GM21515 (cell line): ENCODE results near the gene FCER1G.
"Not testable (repeated sequence)": the region's sequence is repeated elsewhere in the genome, so short reads cannot be mapped to it uniquely, and the experiment has no call there.

Experiments
- ATAC-seq: cut with Tn5 transposase; IDR thresholded peaks from one replicate; pipeline ENCODE4 v1.9.1; 2021; ENCODE audit not compliant: unreplicated experiment

FCER1G gene

DNA sequence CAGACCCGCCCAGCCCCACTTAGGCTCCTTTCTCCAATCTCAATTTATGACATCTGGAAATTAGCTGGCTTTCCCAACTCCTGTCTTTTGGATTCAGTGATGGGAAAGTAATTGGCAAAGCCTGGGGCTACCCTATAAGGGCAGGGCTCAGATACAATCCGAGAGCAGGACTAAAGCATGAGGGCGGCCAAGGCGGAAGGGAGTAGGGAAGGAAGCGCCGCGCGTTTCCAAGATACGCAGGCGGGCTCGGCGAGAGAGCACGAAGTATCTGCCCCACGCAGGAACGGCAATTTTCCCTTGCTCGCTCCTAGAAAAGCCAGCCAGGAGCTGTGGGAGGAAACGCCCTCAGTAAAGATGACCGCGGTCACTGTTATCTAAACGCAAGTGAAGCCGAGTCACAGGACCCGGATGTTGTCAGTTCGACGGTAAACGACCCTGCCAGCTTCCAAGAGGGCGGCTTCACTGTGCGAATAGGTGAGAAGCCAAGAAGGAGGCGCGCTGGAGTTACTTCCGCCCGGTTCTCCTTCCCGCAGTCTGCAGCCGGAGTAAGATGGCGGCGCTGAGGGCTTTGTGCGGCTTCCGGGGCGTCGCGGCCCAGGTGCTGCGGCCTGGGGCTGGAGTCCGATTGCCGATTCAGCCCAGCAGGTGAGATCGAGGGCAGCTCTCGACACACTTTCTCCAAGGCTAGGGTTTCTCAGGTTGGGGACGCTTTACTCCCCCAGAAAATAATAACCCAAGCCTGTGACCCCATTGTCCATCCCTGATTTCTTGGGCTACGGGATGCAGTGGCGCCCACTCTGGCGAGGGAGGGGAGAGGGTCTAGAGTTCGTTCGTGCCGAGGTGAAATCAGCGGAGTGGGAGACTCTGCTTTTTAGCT is 13.0 kb upstream of the FCER1G start, which contains the start of gene NDUFS2:
TSS of gene NDUFS2 (plus strand) at position 532 of the 877 bp plus-strand sequence. CDS start at position 551, 19 bp downstream.
- ATAC-seq = peak; percentile 95

GRCh38 chr1:161206411-161207140 is 8.5 kb upstream of the FCER1G start:
- ATAC-seq = no peak

- no peak for ATAC-seq
Observed at GRCh38 chr1:161207173-161207572, 7.9 kb upstream of the FCER1G start.

DNA sequence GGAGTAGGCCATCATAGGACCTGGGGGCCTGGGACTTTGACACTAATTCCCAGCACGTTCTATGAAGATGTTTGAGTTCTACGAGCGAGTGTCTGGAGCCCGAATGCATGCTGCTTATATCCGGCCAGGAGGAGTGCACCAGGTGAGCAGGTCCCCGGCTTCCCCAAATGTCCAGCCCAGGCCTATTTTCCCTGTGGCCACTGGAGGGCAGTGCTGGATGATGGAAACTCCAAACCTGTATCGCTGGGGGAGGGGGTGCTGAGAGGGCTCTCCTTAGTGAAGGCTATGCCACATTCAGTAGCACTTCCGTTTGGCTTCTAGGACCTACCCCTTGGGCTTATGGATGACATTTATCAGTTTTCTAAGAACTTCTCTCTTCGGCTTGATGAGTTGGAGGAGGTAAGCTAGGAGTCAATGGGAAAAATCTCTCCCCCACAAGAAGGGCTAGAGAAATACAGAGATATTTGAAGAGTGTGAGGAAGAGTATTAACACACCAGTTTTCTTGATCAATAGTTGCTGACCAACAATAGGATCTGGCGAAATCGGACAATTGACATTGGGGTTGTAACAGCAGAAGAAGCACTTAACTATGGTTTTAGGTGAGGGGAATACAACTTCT is 5.2 kb upstream of the FCER1G start:
- no peak for ATAC-seq

GRCh38 chr1:161214369-161214768 is 726 bp upstream of the FCER1G start:
- no peak for ATAC-seq

GRCh38 chr1:161216945-161217712 is 2.0 kb downstream of the FCER1G start:
- ATAC-seq = peak; percentile 69

DNA sequence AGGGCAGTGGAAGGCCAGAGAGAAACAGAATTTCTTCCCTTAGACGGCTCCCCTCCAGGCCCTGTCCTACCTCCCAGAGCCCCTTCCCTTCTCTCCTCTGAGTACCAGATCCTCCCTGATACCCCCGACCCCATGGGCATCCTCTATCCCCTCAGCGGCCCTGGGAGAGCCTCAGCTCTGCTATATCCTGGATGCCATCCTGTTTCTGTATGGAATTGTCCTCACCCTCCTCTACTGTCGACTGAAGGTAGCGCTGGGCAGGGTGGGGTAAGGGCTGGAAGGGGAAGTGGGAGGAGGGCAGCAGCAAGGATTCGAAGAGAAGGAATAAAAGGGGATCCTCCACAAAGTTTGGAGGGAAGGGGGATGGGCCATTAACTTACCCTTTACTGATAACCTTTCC is 2.7 kb downstream of the FCER1G start:
- no peak for ATAC-seq

- ATAC-seq = no peak
Observed at GRCh38 chr1:161218301-161219077, 3.4 kb downstream of the FCER1G start.

- ATAC-seq = no peak
Observed at GRCh38 chr1:161219078-161219892, 4.2 kb downstream of the FCER1G start.

DNA sequence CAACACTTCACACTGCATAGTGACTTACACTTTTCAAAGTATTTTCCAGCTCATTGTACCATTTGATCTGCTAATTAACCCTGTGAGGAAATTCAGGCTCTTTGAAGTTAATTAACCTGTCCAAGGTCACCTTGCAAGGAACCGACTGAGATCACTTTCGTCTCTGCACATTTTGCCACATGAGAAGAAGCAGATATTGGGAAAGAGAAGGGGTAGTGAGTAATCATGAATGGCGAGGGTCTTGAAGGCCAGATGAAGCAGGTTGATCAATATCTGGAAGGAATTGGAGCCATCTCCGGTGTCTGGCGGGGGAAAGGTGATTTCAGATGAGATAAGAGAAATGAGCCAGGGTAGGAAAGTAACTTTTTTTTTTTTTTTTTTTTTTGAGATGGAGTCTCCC is 4.9 kb downstream of the FCER1G start:
- ATAC-seq = no peak

GRCh38 chr1:161222175-161223019 is 7.3 kb downstream of the FCER1G start:
- no peak for ATAC-seq

DNA sequence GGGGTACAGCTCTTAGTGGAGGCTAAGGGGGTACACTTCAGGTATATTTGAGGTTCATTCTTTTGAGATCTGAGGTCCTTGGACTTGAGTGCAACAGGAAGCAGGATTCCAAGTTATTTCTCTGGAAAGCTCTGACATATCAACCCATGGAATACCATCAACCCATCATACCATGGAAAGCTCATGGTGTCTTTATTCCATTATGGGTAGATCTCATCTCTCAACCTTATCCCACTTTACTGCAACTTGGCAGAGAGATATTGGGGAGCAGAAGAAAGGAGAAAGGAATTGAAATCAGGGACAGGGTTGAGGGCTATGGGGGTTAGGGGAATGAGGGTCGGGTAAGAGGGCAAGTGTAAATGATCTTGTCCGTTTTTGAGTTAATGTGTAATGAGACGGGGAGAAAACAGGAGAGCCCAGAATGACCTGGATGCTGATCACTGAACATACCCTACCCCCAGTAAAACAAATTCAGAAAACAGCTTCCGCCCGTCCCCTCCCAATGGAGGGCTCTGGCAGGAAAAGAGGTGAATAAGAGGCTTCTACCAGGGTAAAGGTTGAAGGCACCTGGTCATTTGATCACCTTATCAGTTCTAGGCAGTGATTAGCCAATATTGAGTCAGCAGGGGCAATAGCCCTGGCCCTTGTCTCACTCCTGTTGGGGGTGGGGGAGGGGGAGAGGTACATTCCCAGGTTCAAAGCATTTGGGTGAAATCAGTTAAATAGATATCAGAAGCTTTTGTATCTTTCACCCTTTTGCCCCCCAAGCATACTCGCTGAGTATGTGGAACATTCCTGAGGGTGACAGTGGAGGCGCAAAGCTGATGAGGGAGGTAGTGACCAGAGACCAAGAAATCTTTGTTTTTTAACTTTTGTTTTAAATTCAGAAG is 9.0 kb downstream of the FCER1G start:
- no peak for ATAC-seq

DNA sequence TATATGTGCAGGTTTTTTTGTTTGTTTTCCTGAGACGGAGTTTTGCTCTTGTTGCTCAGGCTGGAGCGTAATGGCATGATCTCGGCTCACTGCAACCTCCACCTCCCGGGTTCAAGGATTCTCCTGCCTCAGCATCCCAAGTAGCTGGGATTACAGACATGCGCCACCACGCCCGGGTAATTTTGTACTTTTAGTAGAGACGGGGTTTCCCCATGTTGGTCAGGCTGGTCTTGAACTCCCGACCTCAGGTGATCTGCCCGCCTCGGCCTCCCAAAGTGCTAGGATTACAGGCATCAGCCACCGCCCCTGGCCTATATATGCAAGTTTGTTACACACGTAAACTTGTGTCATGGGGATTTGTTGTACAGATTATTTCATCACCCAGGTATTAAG is 9.6 kb downstream of the FCER1G start:
- ATAC-seq = not testable (repeated sequence)

GRCh38 chr1:161225178-161225533 is 10.1 kb downstream of the FCER1G start:
- ATAC-seq = peak; percentile 1

DNA sequence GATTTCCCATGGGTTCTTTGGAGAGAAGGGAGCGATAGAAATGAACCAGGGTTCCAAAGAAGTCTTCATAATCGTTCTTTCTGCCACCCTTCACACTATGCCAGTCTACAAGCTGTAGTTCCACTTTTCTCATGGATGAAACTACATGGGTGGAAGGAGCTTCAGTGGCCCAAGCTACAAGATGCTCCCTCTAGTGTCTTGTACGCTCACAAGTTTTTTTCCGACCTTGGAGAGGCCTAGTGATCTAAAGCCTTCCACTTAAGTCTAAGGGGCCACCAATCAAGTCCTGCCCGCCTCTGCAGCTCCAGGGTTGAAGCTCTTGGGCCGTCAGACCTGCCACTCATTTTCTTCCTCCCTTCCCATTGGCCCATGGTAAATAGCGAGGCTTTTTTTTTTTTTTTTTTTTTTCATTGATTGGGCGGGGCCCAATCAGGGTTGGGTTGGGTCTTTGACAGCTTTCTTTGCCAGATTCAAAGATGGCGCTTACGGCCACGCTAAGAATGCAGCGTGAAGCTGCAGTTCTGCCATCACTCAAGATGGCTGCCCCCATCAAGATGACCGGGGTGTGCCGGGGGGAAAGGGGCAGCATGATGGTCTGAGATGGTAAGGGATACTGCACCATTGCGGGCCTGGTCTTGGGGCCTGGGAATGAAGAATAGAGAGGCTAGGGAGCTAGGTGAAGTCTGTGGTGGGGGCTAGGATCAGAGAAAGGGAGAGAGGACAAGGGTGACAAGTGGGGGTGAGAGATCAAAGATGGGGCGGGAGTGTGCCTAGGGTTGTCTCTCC is 10.6 kb downstream of the FCER1G start, which contains the start of gene TOMM40L:
TSS of gene TOMM40L (plus strand) at position 527 of the 786 bp plus-strand sequence. CDS start 430 bp downstream, outside the sequence.
- peak; percentile 94 for ATAC-seq

- no peak for ATAC-seq
Observed at GRCh38 chr1:161226320-161226711, 11.2 kb downstream of the FCER1G start.

DNA sequence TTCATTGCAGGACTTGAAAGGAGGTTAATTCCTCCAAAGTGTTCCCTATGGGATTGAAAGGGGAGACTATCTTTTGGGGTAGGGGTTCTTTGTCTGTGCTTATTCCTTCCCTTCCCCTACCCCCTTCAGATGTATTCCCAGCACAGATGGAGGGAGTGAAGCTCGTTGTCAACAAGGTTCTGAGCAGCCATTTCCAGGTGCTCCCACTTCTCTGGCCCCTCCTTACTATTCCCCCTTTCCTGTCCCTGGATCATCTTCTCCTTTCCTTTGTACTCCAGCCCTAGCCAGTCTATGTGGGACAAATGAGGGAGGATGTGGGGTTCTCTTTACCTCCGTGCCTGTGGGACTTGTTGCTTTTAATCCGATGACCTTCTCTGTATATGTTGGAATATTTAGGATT is 11.7 kb downstream of the FCER1G start:
- ATAC-seq = no peak
